ENCODE measurements around the gene DHRSX.
"Not testable (repeated sequence)": the region's sequence is repeated elsewhere in the genome, so short reads cannot be mapped to it uniquely, and the experiment has no call there.

DHRSX gene

DNA sequence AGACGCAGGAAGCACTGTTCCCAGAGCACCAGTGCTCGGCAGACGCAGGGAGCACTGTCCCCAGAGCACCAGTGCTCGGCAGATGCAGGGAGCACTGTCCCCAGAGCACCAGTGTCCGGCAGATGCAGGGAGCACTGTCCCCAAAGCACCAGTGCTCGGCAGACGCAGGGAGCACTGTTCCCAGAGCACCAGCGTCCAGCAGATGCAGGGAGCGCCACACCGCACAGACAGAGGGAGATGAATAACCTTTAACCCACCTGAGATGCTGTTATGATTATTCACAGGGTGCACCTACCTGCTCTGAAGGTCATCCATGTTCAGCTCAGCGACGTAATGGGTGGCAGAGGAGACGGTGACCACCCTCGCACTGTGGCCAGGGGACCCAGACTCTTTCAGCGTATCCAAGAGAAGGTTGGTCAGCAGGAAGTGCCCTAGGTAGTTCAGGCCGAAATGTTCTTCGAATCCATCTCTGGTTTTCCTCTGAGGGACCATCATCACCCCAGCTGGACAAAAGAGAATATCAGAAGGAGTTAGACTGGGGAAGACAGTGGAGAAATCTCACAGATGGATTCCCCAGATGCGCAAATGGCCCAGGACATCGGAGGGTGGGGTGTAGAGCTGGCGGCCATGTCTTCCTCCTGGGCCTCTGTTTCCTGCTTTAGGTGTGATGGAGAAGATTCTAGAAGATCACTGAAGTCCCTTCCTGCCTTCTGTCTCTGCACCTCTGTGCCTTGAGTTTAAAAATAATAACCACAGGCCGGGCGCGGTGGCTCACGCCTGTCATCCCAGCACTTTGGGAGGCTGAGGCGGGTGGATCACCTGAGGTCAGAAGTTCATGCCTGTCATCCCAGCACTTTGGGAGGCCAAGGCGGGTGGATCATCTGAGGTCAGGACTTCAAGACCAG lies 234.1 kb downstream of the DHRSX start:
- peaks cover 61% of the 10 kb centered on the region for H3K36me3 Mint-ChIP-seq (ENCODE audit: low read depth)
- peaks cover 4% of the 10 kb centered on the region for H3K9me3 Mint-ChIP-seq
- no peaks in the 10 kb centered on the region for H3K4me1 Mint-ChIP-seq (ENCODE audit: low read depth)
- H3K4me3 Mint-ChIP-seq, result no peak overlapping the region
- H3K27ac Mint-ChIP-seq, result no peak overlapping the region
- no peak for DNase-seq
- no peaks in the 10 kb centered on the region for H3K27me3 Mint-ChIP-seq

DNA sequence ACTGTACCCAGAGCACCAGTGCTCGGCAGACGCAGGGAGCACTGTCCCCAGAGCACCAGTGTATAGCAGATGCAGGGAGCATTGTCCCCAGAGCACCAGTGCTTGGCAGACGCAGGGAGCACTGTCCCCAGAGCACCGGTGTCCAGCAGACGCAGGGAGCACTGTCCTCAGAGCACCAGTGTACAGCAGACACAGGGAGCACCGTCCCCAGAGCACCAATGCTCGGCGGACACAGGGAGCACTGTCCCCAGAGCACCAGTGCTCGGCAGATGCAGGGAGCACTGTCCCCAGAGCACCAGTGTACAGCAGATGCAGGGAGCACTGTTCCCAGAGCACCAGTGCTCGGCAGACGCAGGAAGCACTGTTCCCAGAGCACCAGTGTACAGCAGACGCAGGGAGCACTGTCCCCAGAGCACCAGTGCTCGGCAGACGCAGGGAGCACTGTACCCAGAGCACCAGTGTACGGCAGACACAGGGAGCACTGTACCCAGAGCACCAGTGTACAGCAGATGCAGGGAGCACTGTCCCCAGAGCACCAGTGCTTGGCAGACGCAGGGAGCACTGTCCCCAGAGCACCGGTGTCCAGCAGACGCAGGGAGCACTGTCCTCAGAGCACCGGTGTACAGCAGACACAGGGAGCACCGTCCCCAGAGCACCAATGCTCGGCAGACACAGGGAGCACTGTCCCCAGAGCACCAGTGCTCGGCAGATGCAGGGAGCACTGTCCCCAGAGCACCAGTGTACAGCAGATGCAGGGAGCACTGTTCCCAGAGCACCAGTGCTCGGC lies 234.9 kb downstream of the DHRSX start:
- DNase-seq; H3K27ac Mint-ChIP-seq; H3K4me3 Mint-ChIP-seq; H3K4me1 Mint-ChIP-seq (ENCODE audit: low read depth); H3K9me3 Mint-ChIP-seq; H3K27me3 Mint-ChIP-seq: not testable (repeated sequence)
- peaks cover 60% of the 10 kb centered on the region for H3K36me3 Mint-ChIP-seq (ENCODE audit: low read depth)

DNA sequence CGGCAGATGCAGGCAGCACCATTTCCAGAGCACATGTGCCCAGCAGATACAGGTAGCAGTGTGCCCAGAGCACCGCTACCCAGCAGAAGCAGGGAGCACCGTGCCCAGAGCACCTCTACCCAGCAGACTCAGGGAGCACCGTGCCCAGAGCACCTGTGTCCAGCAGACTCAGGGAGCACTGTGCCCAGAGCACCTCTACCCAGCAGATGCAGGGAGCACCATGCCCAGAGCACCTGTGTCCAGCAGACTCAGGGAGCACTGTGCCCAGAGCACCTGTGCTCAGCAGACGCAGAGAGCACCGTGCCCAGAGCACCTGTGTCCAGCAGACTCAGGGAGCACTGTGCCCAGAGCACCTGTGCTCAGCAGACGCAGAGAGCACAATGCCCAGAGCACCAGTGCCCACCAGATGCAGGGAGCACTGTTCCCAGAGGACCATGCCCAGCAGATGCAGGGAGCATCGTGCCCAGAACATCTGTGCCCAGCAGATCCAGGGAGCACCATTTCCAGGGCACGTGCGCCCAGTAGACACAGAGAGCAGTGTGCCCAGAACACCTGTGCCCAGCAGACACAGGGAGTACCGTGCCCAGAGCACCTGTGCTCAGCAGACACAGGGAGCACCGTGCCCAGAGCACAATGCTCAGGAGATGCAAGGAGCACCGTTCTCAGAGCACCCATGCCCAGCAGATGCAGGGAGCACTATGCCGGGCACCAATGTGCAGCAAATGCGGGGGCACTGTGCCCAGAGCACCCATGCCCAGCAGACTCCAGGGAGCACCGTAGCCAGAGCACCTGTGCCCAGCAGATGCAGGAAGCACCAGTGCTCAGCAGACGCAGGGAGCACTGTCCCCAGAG lies 236.4 kb downstream of the DHRSX start:
- no peak overlapping the region for H3K27ac Mint-ChIP-seq
- no peaks in the 10 kb centered on the region for H3K27me3 Mint-ChIP-seq
- H3K4me1 Mint-ChIP-seq (ENCODE audit: low read depth), result no peaks in the 10 kb centered on the region
- no peak overlapping the region for H3K4me3 Mint-ChIP-seq
- peaks cover 65% of the 10 kb centered on the region for H3K36me3 Mint-ChIP-seq (ENCODE audit: low read depth)
- no peaks in the 10 kb centered on the region for H3K9me3 Mint-ChIP-seq
- DNase-seq, result no peak

DNA sequence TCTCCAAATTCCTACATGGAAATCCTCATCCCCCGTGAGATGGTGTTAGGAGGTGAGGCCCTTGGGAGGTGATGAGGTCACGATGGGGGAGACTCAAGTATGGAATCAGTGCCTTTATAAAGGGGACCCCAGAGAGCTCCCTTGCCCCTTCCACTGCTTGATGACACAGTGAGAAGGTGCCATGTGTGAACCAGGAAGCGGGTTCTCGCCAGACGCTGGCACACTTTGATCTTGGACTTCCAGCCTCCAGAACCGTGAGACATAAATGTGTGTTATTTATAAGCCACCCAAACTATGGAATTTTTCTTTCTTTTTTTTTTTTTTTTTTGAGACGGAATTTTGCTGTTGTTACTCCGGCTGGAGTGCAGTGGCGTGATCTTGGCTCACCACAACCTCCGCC lies 237.6 kb downstream of the DHRSX start:
- Mint-ChIP-seq H3K36me3 (ENCODE audit: low read depth) (peaks cover 71% of the 10 kb centered on the region), H3K27ac (no peak overlapping the region), H3K27me3 (no peaks in the 10 kb centered on the region), H3K9me3 (peaks cover 2% of the 10 kb centered on the region), H3K4me1 (ENCODE audit: low read depth) (no peaks in the 10 kb centered on the region), H3K4me3 (no peak overlapping the region)
- DNase-seq, result no peak

DNA sequence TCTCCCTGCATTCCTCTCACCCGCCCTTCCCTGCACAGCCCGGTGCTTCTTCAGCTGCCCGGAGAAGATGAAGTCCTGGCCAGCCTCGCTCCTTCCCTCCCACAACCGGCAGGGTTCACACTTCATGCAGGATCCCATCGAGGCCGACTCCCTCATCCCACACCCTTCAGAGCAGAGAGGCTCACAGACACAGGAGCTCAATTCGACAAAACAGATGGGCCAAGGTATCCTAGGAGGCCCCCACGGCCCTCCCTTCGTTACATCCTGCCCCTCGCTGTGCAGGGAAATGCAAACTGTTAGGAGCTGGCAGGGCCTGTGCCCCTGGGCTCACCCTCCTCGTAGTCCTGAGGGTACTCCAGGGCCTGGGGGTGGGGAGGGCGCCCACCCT lies 238.1 kb downstream of the DHRSX start:
- DNase-seq, result no peak
- Mint-ChIP-seq H3K27me3 (no peaks in the 10 kb centered on the region), H3K4me1 (ENCODE audit: low read depth) (no peaks in the 10 kb centered on the region), H3K4me3 (no peak overlapping the region), H3K27ac (no peak overlapping the region), H3K9me3 (peaks cover 7% of the 10 kb centered on the region), H3K36me3 (ENCODE audit: low read depth) (peaks cover 76% of the 10 kb centered on the region)

DNA sequence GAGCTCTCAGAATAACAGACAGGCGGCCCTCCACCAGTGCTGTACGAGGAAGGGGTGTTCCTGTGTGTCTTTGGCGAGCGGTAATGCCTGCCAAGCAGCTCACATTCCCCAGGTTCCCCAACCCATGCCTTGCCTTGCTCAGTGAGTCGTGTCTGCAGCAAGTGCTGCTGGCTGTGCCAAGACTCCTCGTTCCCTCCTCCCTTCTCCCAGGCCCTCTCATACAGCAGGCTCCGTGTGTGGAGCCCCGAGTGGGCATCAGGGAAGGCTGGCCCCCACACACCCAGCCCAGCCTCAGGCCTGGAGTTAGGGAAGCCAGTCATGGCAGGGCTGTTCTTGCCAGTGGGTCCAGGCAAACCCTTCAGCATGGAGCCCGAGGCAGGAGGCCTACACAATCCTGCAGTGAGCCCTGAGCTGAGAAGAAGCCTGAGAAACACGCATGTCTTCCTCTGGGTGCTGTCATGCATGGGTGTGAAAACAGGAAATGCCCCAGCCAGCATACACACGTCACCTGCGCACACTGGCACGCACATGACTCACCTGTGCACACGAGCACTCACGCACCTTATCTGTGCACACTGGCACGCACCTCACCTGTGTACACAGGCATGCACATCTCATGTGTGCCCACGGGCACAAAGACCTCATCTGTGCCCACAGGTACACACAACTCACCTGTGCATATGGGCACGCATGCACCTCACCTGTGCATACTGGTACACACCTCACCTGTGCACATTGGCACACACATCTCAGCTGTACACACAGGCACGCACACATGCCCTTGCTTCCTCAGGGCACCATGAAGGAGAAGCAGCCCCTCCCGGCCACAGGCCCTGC lies 238.7 kb downstream of the DHRSX start:
- no peaks in the 10 kb centered on the region for H3K27me3 Mint-ChIP-seq
- H3K9me3 Mint-ChIP-seq, result peaks cover 7% of the 10 kb centered on the region
- no peak overlapping the region for H3K27ac Mint-ChIP-seq
- no peak overlapping the region for H3K4me3 Mint-ChIP-seq
- H3K36me3 Mint-ChIP-seq (ENCODE audit: low read depth), result peaks cover 73% of the 10 kb centered on the region
- no peak for DNase-seq
- no peaks in the 10 kb centered on the region for H3K4me1 Mint-ChIP-seq (ENCODE audit: low read depth)

DNA sequence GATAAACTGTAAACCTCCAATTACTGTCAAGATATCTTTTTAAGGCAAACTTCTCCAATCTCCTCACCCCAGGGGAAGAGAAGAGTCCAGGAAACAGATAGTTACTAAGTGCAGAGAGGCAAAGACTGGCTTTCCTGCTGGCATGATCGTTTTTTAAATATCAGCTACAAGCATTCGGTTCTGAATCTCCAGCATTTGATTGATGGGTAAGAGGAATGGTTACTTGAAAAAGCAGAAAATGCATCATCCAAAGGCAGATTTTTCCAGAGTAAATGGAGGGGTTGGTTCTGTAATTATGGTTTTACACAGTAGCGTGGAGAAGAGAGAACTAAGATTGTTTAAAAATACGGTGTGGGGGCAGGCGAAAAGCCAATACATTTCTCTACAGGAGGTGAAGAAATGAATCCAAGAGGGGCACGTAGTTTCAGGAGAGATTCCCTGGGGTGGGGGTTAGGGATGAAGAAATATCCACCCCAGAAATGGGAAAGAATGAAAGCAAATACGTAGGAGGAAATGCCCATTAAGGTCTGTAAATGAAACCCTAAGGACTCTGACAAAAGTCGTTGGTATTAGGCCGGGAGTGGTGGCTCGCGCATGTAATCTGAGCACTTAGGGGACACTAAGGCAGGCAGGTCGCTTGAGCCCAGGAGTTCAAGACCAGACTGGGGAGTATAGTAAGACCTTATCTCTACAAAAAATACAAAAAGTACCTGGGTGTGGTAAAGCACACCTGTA lies 248.3 kb downstream of the DHRSX start:
- Mint-ChIP-seq H3K27me3 (no peaks in the 10 kb centered on the region), H3K27ac (no peak overlapping the region), H3K36me3 (ENCODE audit: low read depth) (peaks cover 53% of the 10 kb centered on the region), H3K9me3 (peaks cover 34% of the 10 kb centered on the region), H3K4me3 (no peak overlapping the region), H3K4me1 (ENCODE audit: low read depth) (no peaks in the 10 kb centered on the region)
- DNase-seq, result no peak

DNA sequence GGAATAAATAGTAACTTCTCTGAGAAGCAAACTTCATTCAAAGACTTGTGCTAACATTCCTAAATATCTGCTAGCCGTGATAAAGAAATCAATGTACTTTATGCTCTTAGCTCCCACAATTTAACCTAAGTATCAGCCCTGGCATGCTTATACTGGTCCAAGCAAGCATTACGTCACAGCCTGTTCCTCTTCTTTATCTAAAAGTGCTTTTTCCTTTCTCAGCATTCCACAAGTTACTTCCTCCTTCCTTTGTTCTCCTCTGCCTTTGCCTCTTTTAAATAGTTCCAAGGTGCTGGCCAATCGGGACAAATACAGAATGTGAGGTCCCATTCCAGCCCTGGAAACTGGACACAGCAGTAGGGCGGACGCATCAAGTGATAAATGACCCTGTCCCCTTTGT lies 249.6 kb downstream of the DHRSX start:
- DNase-seq, result no peak
- Mint-ChIP-seq H3K27me3 (no peaks in the 10 kb centered on the region), H3K4me3 (no peak overlapping the region), H3K4me1 (ENCODE audit: low read depth) (no peaks in the 10 kb centered on the region), H3K36me3 (ENCODE audit: low read depth) (peaks cover 53% of the 10 kb centered on the region), H3K27ac (no peak overlapping the region), H3K9me3 (peaks cover 34% of the 10 kb centered on the region)

DNA sequence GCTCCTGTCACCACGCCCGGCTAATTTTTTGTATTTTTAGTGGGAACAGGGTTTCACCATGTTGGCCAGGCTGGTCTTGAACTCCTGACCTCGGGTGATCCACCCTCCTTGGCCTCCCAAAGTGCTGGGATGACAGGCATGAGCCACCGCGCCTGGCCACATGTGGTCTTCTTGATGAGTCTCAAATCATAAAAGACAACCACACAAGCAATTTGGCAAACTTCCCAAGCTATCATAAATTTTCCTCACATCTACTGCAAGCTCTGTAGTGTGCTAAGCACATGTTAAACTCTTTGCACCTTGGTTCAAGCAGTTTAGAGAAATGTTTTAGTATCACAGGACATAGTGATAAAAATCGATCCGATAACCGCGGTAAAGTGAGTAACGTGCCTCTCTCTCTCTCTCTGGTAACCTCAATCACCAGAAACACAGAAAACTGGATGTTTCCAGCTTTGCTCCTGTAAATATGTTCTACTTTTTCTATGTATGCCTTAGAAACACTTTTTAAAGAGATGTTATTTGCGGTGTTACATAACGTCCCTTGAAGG lies 256.8 kb downstream of the DHRSX start:
- DNase-seq, result no peak
- Mint-ChIP-seq H3K36me3 (ENCODE audit: low read depth) (peaks cover 65% of the 10 kb centered on the region), H3K27me3 (no peaks in the 10 kb centered on the region), H3K4me3 (no peak overlapping the region), H3K9me3 (peaks cover 22% of the 10 kb centered on the region), H3K4me1 (ENCODE audit: low read depth) (no peaks in the 10 kb centered on the region), H3K27ac (no peak overlapping the region)

DNA sequence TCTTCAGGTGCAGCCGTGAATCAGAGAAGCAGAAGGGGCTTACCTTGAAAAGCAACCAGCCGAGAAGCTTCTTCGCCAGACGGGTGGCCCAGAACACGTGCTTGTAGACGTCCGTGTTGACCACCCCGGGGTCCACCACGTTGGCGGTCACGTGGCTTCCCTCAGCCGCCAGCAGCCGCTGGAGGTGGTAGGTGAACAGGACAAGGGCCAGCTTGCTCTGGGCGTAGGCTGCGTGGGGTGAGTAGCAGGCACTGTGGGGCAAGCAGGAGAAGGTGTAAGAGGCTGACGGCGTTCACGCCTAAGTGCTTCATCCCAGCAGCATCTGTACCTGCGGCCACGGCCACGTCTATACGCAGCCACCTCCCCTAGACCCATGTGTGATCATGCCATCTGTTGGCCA lies 257.8 kb downstream of the DHRSX start:
- no peak for DNase-seq
- Mint-ChIP-seq H3K4me3 (no peak overlapping the region), H3K36me3 (ENCODE audit: low read depth) (peaks cover 70% of the 10 kb centered on the region), H3K9me3 (peaks cover 17% of the 10 kb centered on the region), H3K4me1 (ENCODE audit: low read depth) (no peaks in the 10 kb centered on the region), H3K27ac (no peak overlapping the region), H3K27me3 (no peaks in the 10 kb centered on the region)

DNA sequence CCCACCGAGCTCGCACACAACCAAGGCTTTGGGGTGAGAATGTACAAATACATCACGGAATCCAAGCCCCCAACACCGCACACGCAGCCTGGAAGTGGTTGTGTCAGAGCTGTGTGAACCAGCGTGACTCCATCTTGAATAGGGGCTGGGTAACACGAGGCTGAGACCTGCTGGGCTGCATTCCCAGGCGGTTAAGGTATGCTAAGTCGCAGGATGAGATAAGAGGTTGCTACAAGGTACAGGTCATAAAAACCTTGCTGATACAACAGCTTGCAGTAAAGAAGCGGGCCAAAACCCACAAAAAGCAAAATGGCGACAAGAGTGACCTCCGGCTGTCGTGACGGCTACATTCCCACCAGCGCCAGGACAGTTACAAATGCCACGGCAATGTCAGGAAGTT lies 258.4 kb downstream of the DHRSX start:
- Mint-ChIP-seq H3K9me3 (peaks cover 17% of the 10 kb centered on the region), H3K4me3 (no peak overlapping the region), H3K27me3 (no peaks in the 10 kb centered on the region)

DNA sequence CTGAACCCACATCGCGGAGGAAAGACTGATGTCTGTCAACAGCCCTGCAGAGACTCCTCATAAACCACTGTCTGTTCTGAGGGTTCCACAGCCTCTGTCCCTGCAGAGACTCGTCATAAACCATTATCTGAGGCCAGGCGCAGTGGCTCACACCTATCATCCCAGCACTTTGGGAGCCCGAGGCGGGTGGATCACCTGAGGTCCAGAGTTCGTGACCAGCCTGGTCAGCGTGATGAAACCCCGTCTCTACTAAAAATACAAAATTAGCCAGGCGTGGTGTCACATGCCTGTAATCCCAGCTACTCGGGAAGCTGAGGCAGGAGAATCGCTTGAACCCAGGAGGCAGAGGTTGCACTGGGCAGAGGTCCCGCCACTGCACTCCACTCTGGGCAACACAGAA lies 259.3 kb downstream of the DHRSX start:
- H3K9me3 Mint-ChIP-seq, result peaks cover 17% of the 10 kb centered on the region
- H3K27me3 Mint-ChIP-seq; DNase-seq; H3K4me3 Mint-ChIP-seq; H3K27ac Mint-ChIP-seq; H3K4me1 Mint-ChIP-seq (ENCODE audit: low read depth): not testable (repeated sequence)
- peaks cover 71% of the 10 kb centered on the region for H3K36me3 Mint-ChIP-seq (ENCODE audit: low read depth)

More for the DNA sequence above, 258.4 kb downstream of the DHRSX start:
- peaks cover 70% of the 10 kb centered on the region for H3K36me3 Mint-ChIP-seq (ENCODE audit: low read depth)
- no peak for DNase-seq
- H3K27ac Mint-ChIP-seq, result no peak overlapping the region
- H3K4me1 Mint-ChIP-seq (ENCODE audit: low read depth), result no peaks in the 10 kb centered on the region

DNA sequence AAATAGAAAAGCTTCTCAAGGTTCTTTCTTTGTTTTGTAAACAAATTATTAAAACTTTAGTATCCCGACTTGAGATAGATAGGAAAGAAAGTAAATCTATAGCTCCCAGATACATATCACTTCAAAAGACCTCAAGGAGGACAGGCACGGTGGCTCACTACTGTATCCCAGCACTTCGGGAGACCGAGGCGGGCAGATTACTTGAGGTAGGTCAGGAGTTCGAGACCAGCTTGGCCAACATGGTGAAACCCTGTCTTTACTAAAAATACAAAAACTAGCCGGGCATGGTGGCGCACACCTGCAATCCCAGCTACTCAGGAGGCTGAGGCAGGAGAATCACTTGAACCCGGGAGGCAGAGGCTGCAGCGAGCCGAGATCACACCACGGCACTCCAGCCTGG lies 260.0 kb downstream of the DHRSX start:
- not testable (repeated sequence) for DNase-seq; H3K27ac Mint-ChIP-seq; H3K4me3 Mint-ChIP-seq; H3K27me3 Mint-ChIP-seq; H3K4me1 Mint-ChIP-seq (ENCODE audit: low read depth)
- Mint-ChIP-seq H3K9me3 (peaks cover 17% of the 10 kb centered on the region), H3K36me3 (ENCODE audit: low read depth) (peaks cover 73% of the 10 kb centered on the region)

All from activated T-cell treated with anti-CD3 and anti-CD28 coated beads, Interleukin-2, amount 50 U/mL, for 24 hours (primary cell).